KMS-11 (cell line): ENCODE data around the gene MAP3K5.

Source experiments
- H2AFZ ChIP-seq: fragments of 200-600 bp; sonication (generic); 2 replicates; pipeline ENCODE4 v1.6.1; 2016; ENCODE audit warnings: antibody characterized with exemption, mixed run types, low read depth
- H3K27ac ChIP-seq: fragments of 200-600 bp; sonication (generic); 2 replicates; pipeline ENCODE4 v1.6.1; 2016; ENCODE audit warnings: mild to moderate bottlenecking, mixed run types
- H3K27me3 ChIP-seq: fragments of 200-600 bp; sonication (generic); 2 replicates; pipeline ENCODE4 v1.6.1; 2017; ENCODE audit warnings: mild to moderate bottlenecking, low read depth, mixed run types, moderate library complexity; ENCODE audit not compliant: insufficient read depth
- H3K36me3 ChIP-seq: fragments of 200-600 bp; sonication (generic); 2 replicates; pipeline ENCODE4 v1.6.1; 2017; ENCODE audit warnings: mild to moderate bottlenecking, mixed run types; ENCODE audit not compliant: insufficient read depth
- H3K4me1 ChIP-seq: fragments of 200-600 bp; sonication (generic); 2 replicates; pipeline ENCODE4 v1.6.1; 2016; ENCODE audit warnings: mild to moderate bottlenecking, low read depth, mixed run types; ENCODE audit not compliant: poor library complexity, severe bottlenecking
- H3K4me2 ChIP-seq: fragments of 200-600 bp; sonication (generic); 2 replicates; pipeline ENCODE4 v1.7.0; 2016; ENCODE audit warnings: mild to moderate bottlenecking, mixed run types
- H3K4me3 ChIP-seq: fragments of 200-600 bp; sonication (generic); IDR thresholded peaks from 2 replicates; pipeline ENCODE4 v1.6.1; 2017; ENCODE audit warnings: low read depth, low read length, mixed read lengths; ENCODE audit not compliant: insufficient read depth
- H3K79me2 ChIP-seq: fragments of 200-600 bp; sonication (generic); 2 replicates; pipeline ENCODE4 v1.6.1; 2016; ENCODE audit warnings: low read depth, mixed run types; ENCODE audit not compliant: insufficient read depth
- H3K9ac ChIP-seq: fragments of 200-600 bp; sonication (generic); 2 replicates; pipeline ENCODE4 v1.6.1; 2016; ENCODE audit warnings: mild to moderate bottlenecking, mixed run types
- H4K20me1 ChIP-seq: fragments of 200-600 bp; sonication (generic); 2 replicates; pipeline ENCODE4 v1.6.1; 2016; ENCODE audit warnings: mild to moderate bottlenecking, mixed run types; ENCODE audit not compliant: insufficient read depth
- TF ChIP-seq, protein P1 (sequence below): fragments of 200-600 bp; sonication (generic); conservative IDR thresholded peaks from 2 replicates; pipeline ENCODE4 v1.6.1; 2017; ENCODE audit warnings: low read depth, mild to moderate bottlenecking, antibody characterized with exemption, low read length, moderate library complexity, mixed read lengths

The MAP3K5 gene

GRCh38 chr6:136826216-136826615, 33.9 kb upstream of the MAP3K5 start:
- Histone ChIP-seq H3K4me2 (no peak overlapping the region), H3K79me2 (no peaks in the 10 kb centered on the region), H3K4me1 (peaks cover 21% of the 10 kb centered on the region), H3K27me3 (no peaks in the 10 kb centered on the region), H3K9ac (no peak overlapping the region), H2AFZ (no peak overlapping the region), H4K20me1 (no peaks in the 10 kb centered on the region), H3K27ac (no peak overlapping the region), H3K4me3 (no peak overlapping the region), H3K36me3 (no peaks in the 10 kb centered on the region)
- TF ChIP-seq, protein P1, sequence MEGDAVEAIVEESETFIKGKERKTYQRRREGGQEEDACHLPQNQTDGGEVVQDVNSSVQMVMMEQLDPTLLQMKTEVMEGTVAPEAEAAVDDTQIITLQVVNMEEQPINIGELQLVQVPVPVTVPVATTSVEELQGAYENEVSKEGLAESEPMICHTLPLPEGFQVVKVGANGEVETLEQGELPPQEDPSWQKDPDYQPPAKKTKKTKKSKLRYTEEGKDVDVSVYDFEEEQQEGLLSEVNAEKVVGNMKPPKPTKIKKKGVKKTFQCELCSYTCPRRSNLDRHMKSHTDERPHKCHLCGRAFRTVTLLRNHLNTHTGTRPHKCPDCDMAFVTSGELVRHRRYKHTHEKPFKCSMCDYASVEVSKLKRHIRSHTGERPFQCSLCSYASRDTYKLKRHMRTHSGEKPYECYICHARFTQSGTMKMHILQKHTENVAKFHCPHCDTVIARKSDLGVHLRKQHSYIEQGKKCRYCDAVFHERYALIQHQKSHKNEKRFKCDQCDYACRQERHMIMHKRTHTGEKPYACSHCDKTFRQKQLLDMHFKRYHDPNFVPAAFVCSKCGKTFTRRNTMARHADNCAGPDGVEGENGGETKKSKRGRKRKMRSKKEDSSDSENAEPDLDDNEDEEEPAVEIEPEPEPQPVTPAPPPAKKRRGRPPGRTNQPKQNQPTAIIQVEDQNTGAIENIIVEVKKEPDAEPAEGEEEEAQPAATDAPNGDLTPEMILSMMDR: no peak

GRCh38 chr6:136823128-136823660, 30.9 kb upstream of the MAP3K5 start:
- peak overlapping the region; percentile 51; the same call in 1 of the 2 replicates for H3K4me2 ChIP-seq
- no peaks in the 10 kb centered on the region for H3K79me2 ChIP-seq
- H3K4me1 ChIP-seq: peaks cover 7% of the 10 kb centered on the region
- peak overlapping the region; percentile 82; the same call in 1 of the 2 replicates for H3K9ac ChIP-seq
- TF ChIP-seq, protein P1: no peak
- H3K36me3 ChIP-seq: no peaks in the 10 kb centered on the region
- no peaks in the 10 kb centered on the region for H3K27me3 ChIP-seq
- no peaks in the 10 kb centered on the region for H4K20me1 ChIP-seq
- no peak overlapping the region for H3K27ac ChIP-seq
- H3K4me3 ChIP-seq: no peak overlapping the region
- H2AFZ ChIP-seq: peak overlapping the region; percentile 100

DNA sequence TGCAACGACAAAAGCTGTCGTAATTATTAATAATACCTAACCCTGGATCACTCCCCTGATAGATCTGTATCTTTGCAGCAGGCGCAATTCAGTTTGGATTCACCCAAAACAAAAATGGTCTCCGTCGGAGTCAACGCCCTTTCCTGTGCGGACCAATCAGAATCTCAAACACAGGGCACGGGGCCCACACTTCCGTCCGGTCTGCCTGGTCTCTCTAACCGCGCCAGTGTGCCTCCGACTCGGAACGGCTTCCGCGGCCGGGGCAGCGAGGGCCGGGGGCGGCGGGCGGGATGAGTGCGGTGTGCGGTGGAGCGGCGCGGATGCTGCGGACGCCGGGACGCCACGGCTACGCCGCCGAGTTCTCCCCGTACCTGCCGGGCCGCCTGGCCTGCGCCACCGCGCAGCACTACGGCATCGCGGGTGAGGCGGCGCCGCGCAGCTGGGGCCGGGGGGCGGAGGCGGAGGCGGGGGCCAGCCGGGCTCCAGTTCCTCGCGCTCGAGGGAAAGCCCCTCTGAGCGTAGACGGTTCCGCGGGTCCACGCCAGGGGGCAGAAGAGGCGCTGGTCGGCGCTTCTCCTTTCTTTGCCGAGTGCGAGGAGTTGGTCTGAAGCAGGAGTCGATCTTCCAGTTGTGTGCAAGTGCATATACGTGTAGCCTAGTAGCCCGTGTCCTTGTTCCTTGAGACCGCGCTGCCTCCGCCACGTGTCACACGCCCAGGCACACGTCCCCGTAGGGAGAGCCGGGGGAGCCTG, 30.3 kb upstream of the MAP3K5 start, which contains the start of gene PEX7:
TSS of gene PEX7 (plus strand) at position 217 of the 752 bp plus-strand sequence. CDS start at position 291, 74 bp downstream.
- TF ChIP-seq, protein P1: peak; percentile 48
- H3K4me3 ChIP-seq: no peak within 1 kb of the TSS
- peak within 1 kb of the TSS; percentile 87 for H3K4me2 ChIP-seq
- H3K4me1 ChIP-seq: peaks cover 14% of the 10 kb centered on the region
- H4K20me1 ChIP-seq: no peaks in the 10 kb centered on the region
- peak within 1 kb of the TSS; percentile 61 for H3K27ac ChIP-seq
- no peaks in the 10 kb centered on the region for H3K36me3 ChIP-seq
- peak within 1 kb of the TSS; percentile 82 for H3K9ac ChIP-seq
- peak within 1 kb of the TSS; percentile 100 for H2AFZ ChIP-seq
- H3K79me2 ChIP-seq: no peaks in the 10 kb centered on the region
- no peaks in the 10 kb centered on the region for H3K27me3 ChIP-seq

DNA sequence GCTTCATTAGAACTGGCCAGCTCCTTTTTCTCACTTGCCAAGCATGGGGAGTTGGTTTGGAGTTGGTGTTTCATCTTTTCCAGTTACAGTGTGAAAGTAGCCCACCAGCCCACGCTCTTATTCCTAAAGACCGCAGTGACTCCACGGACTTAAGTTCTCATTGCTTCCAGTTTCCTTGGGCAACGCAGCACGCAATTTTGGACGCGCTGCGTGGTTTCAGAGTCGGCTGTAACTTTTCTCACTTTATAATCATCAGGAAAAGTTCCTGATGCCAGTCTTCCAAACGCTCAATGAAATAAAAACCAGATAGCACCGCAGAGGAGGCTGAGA, 29.7 kb upstream of the MAP3K5 start:
- peak overlapping the region; percentile 82 for H3K9ac ChIP-seq
- H3K79me2 ChIP-seq: no peaks in the 10 kb centered on the region
- no peaks in the 10 kb centered on the region for H3K27me3 ChIP-seq
- peak overlapping the region; percentile 100 for H2AFZ ChIP-seq
- H3K4me1 ChIP-seq: peaks cover 14% of the 10 kb centered on the region
- peak overlapping the region; percentile 87 for H3K4me2 ChIP-seq
- H3K4me3 ChIP-seq: no peak overlapping the region
- no peaks in the 10 kb centered on the region for H3K36me3 ChIP-seq
- TF ChIP-seq, protein P1: no peak; the same call in 1 of the 2 replicates
- H3K27ac ChIP-seq: peak overlapping the region; percentile 61; the same call in 1 of the 2 replicates
- H4K20me1 ChIP-seq: no peaks in the 10 kb centered on the region
